Measurements from ENCODE around the gene SLC22A23. TPM values are rescaled to one million over a fixed set of nuclear protein-coding genes. Genes with fewer than 3 reads are reported as not detected.

Gene SLC22A23
- total RNA-seq, 1 donor from 2014 or later = 19.4 TPM

DNA sequence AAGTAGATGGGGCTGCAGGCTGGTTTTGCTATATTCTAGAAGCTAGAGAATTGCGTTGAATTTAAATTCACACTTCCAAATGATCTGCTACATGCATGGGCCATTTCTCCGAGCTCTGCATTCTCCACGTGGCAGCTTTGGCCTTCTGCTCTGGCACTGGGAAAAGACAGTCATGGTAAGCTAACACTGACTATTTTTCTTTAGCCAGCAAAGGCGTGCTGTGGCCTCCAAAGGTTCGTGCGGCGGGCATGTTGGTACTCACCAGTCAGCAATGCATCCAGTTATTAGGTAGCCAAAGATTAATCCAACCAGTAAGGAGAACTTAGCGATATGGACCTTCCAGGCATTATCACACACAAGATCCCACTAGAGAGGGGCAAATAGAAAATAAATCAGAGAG lies 41.4 kb downstream of the SLC22A23 start:
- DNase-seq (ENCODE audit: low spot score, unreplicated experiment) = no peak
- H3K36me3 Mint-ChIP-seq (ENCODE audit: insufficient read depth) = peaks cover 11% of the 10 kb centered on the region
- H3K9me3 Mint-ChIP-seq (ENCODE audit: low read depth) = peaks cover 7% of the 10 kb centered on the region
- no peak overlapping the region for H3K4me3 Mint-ChIP-seq (ENCODE audit: low read depth)
- no peaks in the 10 kb centered on the region for H3K27me3 Mint-ChIP-seq
- TF ChIP-seq, protein P1, sequence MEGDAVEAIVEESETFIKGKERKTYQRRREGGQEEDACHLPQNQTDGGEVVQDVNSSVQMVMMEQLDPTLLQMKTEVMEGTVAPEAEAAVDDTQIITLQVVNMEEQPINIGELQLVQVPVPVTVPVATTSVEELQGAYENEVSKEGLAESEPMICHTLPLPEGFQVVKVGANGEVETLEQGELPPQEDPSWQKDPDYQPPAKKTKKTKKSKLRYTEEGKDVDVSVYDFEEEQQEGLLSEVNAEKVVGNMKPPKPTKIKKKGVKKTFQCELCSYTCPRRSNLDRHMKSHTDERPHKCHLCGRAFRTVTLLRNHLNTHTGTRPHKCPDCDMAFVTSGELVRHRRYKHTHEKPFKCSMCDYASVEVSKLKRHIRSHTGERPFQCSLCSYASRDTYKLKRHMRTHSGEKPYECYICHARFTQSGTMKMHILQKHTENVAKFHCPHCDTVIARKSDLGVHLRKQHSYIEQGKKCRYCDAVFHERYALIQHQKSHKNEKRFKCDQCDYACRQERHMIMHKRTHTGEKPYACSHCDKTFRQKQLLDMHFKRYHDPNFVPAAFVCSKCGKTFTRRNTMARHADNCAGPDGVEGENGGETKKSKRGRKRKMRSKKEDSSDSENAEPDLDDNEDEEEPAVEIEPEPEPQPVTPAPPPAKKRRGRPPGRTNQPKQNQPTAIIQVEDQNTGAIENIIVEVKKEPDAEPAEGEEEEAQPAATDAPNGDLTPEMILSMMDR (IDR thresholded peaks at IDR 0.05; ENCODE audit: unreplicated experiment) = no peak
- H3K4me1 Mint-ChIP-seq (ENCODE audit: low read depth) = peaks cover 27% of the 10 kb centered on the region
- no peak overlapping the region for H3K27ac Mint-ChIP-seq

DNA sequence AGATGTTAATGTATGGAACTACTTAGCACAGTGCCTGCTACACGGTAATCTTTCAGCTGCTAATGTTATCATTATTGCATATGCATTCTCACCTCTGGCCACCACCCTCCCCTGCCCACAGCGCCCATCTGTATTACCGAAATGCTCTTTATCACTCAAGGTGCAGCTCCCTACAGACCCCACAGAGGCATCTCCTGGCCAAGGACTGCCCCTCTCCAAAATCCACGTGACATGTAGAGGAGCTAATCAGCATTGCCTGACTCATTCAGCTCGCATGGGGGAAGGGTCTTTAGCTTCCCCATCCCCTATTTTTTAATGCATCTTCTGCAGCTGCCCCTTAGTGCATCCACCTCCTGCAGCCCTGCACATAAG lies 41.8 kb downstream of the SLC22A23 start:
- DNase-seq (ENCODE audit: low spot score, unreplicated experiment) = no peak
- peaks cover 30% of the 10 kb centered on the region for H3K4me1 Mint-ChIP-seq (ENCODE audit: low read depth)
- peaks cover 11% of the 10 kb centered on the region for H3K36me3 Mint-ChIP-seq (ENCODE audit: insufficient read depth)
- no peaks in the 10 kb centered on the region for H3K27me3 Mint-ChIP-seq
- no peak overlapping the region for H3K4me3 Mint-ChIP-seq (ENCODE audit: low read depth)
- TF ChIP-seq, protein P1 (IDR thresholded peaks at IDR 0.05; ENCODE audit: unreplicated experiment) = no peak
- no peak overlapping the region for H3K27ac Mint-ChIP-seq
- peaks cover 7% of the 10 kb centered on the region for H3K9me3 Mint-ChIP-seq (ENCODE audit: low read depth)

DNA sequence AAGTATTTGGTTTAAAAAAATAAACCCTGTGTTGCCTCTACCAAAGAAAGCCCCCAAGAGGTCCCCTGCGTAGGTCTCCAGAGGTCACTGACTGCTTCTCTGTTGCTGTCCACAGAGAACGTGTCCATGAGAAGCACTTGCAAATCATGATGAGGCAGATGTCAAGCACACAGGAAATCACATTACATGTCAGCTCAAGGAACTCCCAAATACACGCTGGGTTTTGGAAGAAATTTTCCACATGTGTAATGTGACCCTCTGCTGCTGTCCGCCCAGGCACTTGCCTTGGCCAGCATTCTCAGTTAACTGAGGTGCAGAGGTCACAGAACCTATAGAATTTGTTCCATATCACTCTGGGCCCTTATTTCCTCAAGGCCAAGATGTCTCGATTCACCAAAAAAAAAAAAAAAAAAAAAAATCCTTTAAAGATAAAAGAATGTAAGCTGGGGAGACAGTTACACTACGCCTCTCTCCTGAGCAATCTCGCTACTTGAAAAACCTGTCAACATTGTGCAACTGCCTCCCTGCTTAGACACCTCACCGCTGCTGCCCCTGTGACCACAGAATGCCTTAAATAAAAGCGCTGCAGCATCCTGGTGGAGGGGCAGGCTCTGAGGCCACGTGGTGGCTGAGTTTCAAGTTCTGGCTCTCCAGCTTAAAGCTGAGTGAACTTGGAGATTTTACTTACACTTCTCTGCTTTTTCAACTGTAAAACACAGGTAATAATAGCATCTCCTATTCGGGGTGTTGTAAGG lies 42.3 kb downstream of the SLC22A23 start:
- peaks cover 7% of the 10 kb centered on the region for H3K9me3 Mint-ChIP-seq (ENCODE audit: low read depth)
- TF ChIP-seq, protein P1 (IDR thresholded peaks at IDR 0.05; ENCODE audit: unreplicated experiment) = no peak
- no peak overlapping the region for H3K27ac Mint-ChIP-seq
- H3K4me1 Mint-ChIP-seq (ENCODE audit: low read depth) = peaks cover 33% of the 10 kb centered on the region
- no peak overlapping the region for H3K4me3 Mint-ChIP-seq (ENCODE audit: low read depth)
- peaks cover 11% of the 10 kb centered on the region for H3K36me3 Mint-ChIP-seq (ENCODE audit: insufficient read depth)
- no peaks in the 10 kb centered on the region for H3K27me3 Mint-ChIP-seq
- no peak for DNase-seq (ENCODE audit: low spot score, unreplicated experiment)

DNA sequence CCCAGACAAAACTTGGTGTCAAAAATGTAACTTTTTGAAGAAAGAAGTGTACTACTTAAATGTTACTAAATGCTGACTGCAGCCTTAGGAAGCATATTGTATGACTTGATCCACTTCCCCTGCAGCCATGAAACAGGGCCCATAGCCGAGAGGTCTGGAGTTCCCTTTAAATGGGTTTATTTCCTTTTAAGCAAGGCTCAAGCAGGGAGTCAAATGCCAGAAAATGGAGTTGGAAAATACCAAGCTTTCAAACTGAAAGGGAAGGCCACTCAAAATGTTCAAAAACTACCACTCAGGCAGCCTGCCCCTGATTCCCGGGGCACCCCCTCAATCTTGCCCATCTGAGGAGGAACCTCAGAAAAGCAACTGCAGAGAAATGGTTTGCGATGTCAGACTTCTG lies 43.3 kb downstream of the SLC22A23 start:
- peaks cover 13% of the 10 kb centered on the region for H3K36me3 Mint-ChIP-seq (ENCODE audit: insufficient read depth)
- H3K4me3 Mint-ChIP-seq (ENCODE audit: low read depth) = no peak overlapping the region
- no peaks in the 10 kb centered on the region for H3K27me3 Mint-ChIP-seq
- peaks cover 7% of the 10 kb centered on the region for H3K9me3 Mint-ChIP-seq (ENCODE audit: low read depth)
- no peak overlapping the region for H3K27ac Mint-ChIP-seq
- peaks cover 34% of the 10 kb centered on the region for H3K4me1 Mint-ChIP-seq (ENCODE audit: low read depth)
- no peak for DNase-seq (ENCODE audit: low spot score, unreplicated experiment)
- TF ChIP-seq, protein P1 (IDR thresholded peaks at IDR 0.05; ENCODE audit: unreplicated experiment) = no peak

DNA sequence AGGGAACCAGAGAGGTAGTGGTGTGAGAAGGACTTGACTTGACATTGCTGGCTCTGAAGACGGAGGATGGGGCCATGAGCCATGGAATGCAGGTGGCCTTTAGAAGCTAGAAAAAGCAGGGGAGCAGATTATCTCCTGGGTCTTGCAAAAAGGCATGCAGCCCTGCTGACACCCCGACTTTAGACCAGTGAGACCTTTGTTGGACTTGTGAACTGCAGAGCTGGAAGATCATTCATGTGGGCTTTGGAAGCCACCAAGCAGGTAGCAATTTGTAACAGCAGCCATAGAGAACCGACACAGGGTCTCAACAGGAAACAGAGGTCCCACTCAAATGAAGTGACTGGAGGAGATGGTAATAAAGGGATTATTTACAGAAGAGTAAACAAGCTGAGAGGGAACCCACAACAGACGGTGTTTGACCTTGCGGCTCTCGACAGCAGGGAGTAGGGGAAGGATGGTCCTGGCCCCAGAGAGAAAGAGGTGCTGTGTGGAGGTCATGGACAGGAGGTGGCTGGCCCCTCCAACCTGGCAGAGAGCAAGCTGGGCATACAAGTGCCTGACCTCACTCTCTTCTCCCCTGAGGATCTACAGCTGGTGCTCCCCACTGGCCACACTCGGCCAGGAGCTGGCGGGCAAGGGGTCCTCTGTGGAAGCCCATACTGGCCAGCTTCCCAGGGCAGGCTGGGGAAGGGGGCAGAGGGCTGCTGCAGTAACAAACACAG lies 43.9 kb downstream of the SLC22A23 start:
- peaks cover 30% of the 10 kb centered on the region for H3K4me1 Mint-ChIP-seq (ENCODE audit: low read depth)
- peaks cover 7% of the 10 kb centered on the region for H3K9me3 Mint-ChIP-seq (ENCODE audit: low read depth)
- TF ChIP-seq, protein P1 (IDR thresholded peaks at IDR 0.05; ENCODE audit: unreplicated experiment) = no peak
- no peak for DNase-seq (ENCODE audit: low spot score, unreplicated experiment)
- H3K36me3 Mint-ChIP-seq (ENCODE audit: insufficient read depth) = peaks cover 13% of the 10 kb centered on the region
- peak overlapping the region; percentile 7 for H3K27ac Mint-ChIP-seq
- no peaks in the 10 kb centered on the region for H3K27me3 Mint-ChIP-seq
- no peak overlapping the region for H3K4me3 Mint-ChIP-seq (ENCODE audit: low read depth)
